Cardiac muscle cell (in vitro differentiated cells and primary cell): ENCODE results near the gene CDH4. TPM values are rescaled to one million over a fixed set of nuclear protein-coding genes. Genes with fewer than 3 reads are reported as not detected.

ENCODE experiments used
- DNase-seq, 2 donors: peaks; one replicate each; pipeline versions ENCODE4 v3.0.0 to v3.0.0-alpha.2; 2010 to 2017; ENCODE audit warnings: low read depth in 1 of 2, low spot score in 1 of 2
- H3K27ac ChIP-seq: fragments of 200-600 bp; sonication (generic); 2 replicates; pipeline ENCODE4 v1.5.1; 2016
- H3K27me3 ChIP-seq: fragments of 200-600 bp; sonication (generic); 2 replicates; pipeline ENCODE4 v1.6.0; 2016; ENCODE audit warnings: control low read depth
- H3K36me3 ChIP-seq: fragments of 200-600 bp; sonication (generic); 2 replicates; pipeline ENCODE4 v1.5.1; 2016; ENCODE audit warnings: control low read depth
- H3K4me1 ChIP-seq: fragments of 200-600 bp; sonication (generic); 2 replicates; pipeline ENCODE4 v1.8.1; 2017; ENCODE audit warnings: low read depth, mild to moderate bottlenecking, mixed run types
- H3K4me3 ChIP-seq: fragments of 200-600 bp; sonication (generic); 2 replicates; pipeline ENCODE4 v1.5.1; 2016; ENCODE audit warnings: mild to moderate bottlenecking
- H3K9me3 ChIP-seq: fragments of 200-600 bp; sonication (generic); 2 replicates; pipeline ENCODE4 v1.5.1; 2017; ENCODE audit warnings: low read depth, mild to moderate bottlenecking, control low read depth
- CTCF ChIP-seq: IDR thresholded peaks from 2 replicates; pipeline ENCODE4 v1.5.1; 2012; ENCODE audit warnings: low read depth, mild to moderate bottlenecking, low read length
- polyA plus RNA-seq: library from polyadenylated mRNA; unstranded; fragments of >200 nt; fragmentation: Nextera tagmentation; extraction: Ambion mirVana; gene quantifications from 2 replicates; pipeline ENCODE4 v1.2.1, GENCODE V29; 2016
- total RNA-seq: library from RNA; depleted of rRNA; stranded (reverse); fragments of >200 nt; gene quantifications from 2 replicates; pipeline ENCODE4 v1.2.3, GENCODE V29; 2016

Gene CDH4
- total and polyA plus RNA-seq, 2 experiments from 2014 or later: 0.43 to 0.80 TPM

- no peaks in the 10 kb centered on the region for H3K9me3 ChIP-seq
- no peaks in the 10 kb centered on the region for H3K27me3 ChIP-seq
- no peaks in the 10 kb centered on the region for H3K4me1 ChIP-seq
- TF ChIP-seq CTCF: no peak
- no peak overlapping the region for H3K27ac ChIP-seq
- H3K36me3 ChIP-seq: no peaks in the 10 kb centered on the region
- no peak for DNase-seq
- H3K4me3 ChIP-seq: no peak overlapping the region
Observed at GRCh38 chr20:61811166-61811565, 559.1 kb downstream of the CDH4 start.

- H3K27me3 ChIP-seq: no peaks in the 10 kb centered on the region
- TF ChIP-seq CTCF: no peak
- H3K9me3 ChIP-seq: no peaks in the 10 kb centered on the region
- no peaks in the 10 kb centered on the region for H3K36me3 ChIP-seq
- no peak overlapping the region for H3K4me3 ChIP-seq
- H3K4me1 ChIP-seq: no peaks in the 10 kb centered on the region
- H3K27ac ChIP-seq: no peak overlapping the region
- DNase-seq: no peak
Observed at GRCh38 chr20:61812121-61812844, 560.2 kb downstream of the CDH4 start.

- no peak for TF ChIP-seq CTCF
- no peak overlapping the region for H3K4me3 ChIP-seq
- H3K27me3 ChIP-seq: no peaks in the 10 kb centered on the region
- no peak for DNase-seq
- H3K4me1 ChIP-seq: no peaks in the 10 kb centered on the region
- H3K36me3 ChIP-seq: no peaks in the 10 kb centered on the region
- no peaks in the 10 kb centered on the region for H3K9me3 ChIP-seq
- no peak overlapping the region for H3K27ac ChIP-seq
Observed at GRCh38 chr20:61812845-61813485, 560.9 kb downstream of the CDH4 start.

- Histone ChIP-seq H3K27ac (no peak overlapping the region), H3K4me3 (no peak overlapping the region), H3K36me3 (no peaks in the 10 kb centered on the region), H3K27me3 (no peaks in the 10 kb centered on the region), H3K9me3 (no peaks in the 10 kb centered on the region), H3K4me1 (no peaks in the 10 kb centered on the region)
- TF ChIP-seq CTCF: no peak
- DNase-seq: no peak
Observed at GRCh38 chr20:61813791-61814190, 561.7 kb downstream of the CDH4 start.

GRCh38 chr20:61814244-61814643, 562.2 kb downstream of the CDH4 start:
- Histone ChIP-seq H3K27me3 (no peaks in the 10 kb centered on the region), H3K9me3 (no peaks in the 10 kb centered on the region), H3K27ac (no peak overlapping the region), H3K4me3 (no peak overlapping the region), H3K36me3 (no peaks in the 10 kb centered on the region), H3K4me1 (no peaks in the 10 kb centered on the region)
- TF ChIP-seq CTCF: no peak
- no peak for DNase-seq
